ENCODE measurements around the gene NCKAP5.

GRCh38 chr2:133365117-133365516, 203.1 kb downstream of the NCKAP5 start:
- TF ChIP-seq EZH2 (IDR thresholded peaks at IDR 0.05; ENCODE audit: low read length, unreplicated experiment): no peak
- TF ChIP-seq CTCF (conservative IDR thresholded peaks at IDR 0.05; ENCODE audit: low read depth, low read length): no peak
- no peak for TF ChIP-seq EZH2phosphoT487 (IDR thresholded peaks at IDR 0.05; ENCODE audit: borderline replicate concordance, low read length)

Data from PC-3 (cell line).